Neural progenitor cell (in vitro differentiated cells): ENCODE data around the gene RAET1G. TPM values are rescaled to one million over a fixed set of nuclear protein-coding genes. Genes with fewer than 3 reads are reported as not detected.
A peak's percentile ranks its signal among the peaks of the same experiment; 100 is the strongest.

Experiments used
- DNase-seq: peaks from one replicate; pipeline ENCODE4 v3.0.0-alpha.2; 2016; ENCODE audit warnings: low spot score
- H2AFZ ChIP-seq: fragments of 200-600 bp; sonication (generic); replicated peaks from 2 replicates; pipeline ENCODE4 v1.6.1; 2016; ENCODE audit warnings: antibody characterized with exemption
- H3F3A ChIP-seq: fragments of 200-600 bp; sonication (generic); 2 replicates; pipeline ENCODE4 v1.6.1; 2016; ENCODE audit warnings: antibody characterized with exemption, low read depth
- H3K27ac ChIP-seq: fragments of 200-600 bp; sonication (generic); 2 replicates; pipeline ENCODE4 v1.5.1; 2016; ENCODE audit warnings: mild to moderate bottlenecking
- H3K27me3 ChIP-seq: fragments of 200-600 bp; sonication (generic); 2 replicates; pipeline ENCODE4 v1.6.1; 2016; ENCODE audit warnings: mild to moderate bottlenecking, moderate library complexity
- H3K36me3 ChIP-seq: fragments of 200-600 bp; sonication (generic); 2 replicates; pipeline ENCODE4 v1.5.1; 2016
- H3K4me1 ChIP-seq: fragments of 200-600 bp; sonication (generic); 2 replicates; pipeline ENCODE4 v1.6.1; 2016; ENCODE audit warnings: mixed run types
- H3K4me2 ChIP-seq: fragments of 200-600 bp; sonication (generic); 2 replicates; pipeline ENCODE4 v1.6.1; 2016
- H3K4me3 ChIP-seq: fragments of 200-600 bp; sonication (generic); 2 replicates; pipeline ENCODE4 v1.5.1; 2016
- H3K79me2 ChIP-seq: fragments of 200-600 bp; sonication (generic); 2 replicates; pipeline ENCODE4 v1.6.1; 2016; ENCODE audit warnings: low read depth
- H3K9ac ChIP-seq: fragments of 200-600 bp; sonication (generic); 2 replicates; pipeline ENCODE4 v1.6.1; 2016
- H3K9me3 ChIP-seq: fragments of 200-600 bp; sonication (generic); 2 replicates; pipeline ENCODE4 v1.5.1; 2016; ENCODE audit warnings: low read depth
- H4K20me1 ChIP-seq: fragments of 200-600 bp; sonication (generic); 2 replicates; pipeline ENCODE4 v1.6.1; 2016; ENCODE audit warnings: low read depth
- H3K27ac Mint-ChIP-seq: 3 replicates; pipeline ENCODE4 v1.8.0; 2021; ENCODE audit warnings: mixed read lengths
- H3K27me3 Mint-ChIP-seq: 2 replicates; pipeline ENCODE4 v1.8.0; 2022; ENCODE audit warnings: low read depth, mild to moderate bottlenecking, inconsistent platforms, moderate library complexity, mixed read lengths; ENCODE audit not compliant: insufficient read depth
- H3K36me3 Mint-ChIP-seq: 3 replicates; pipeline ENCODE4 v1.8.0; 2021; ENCODE audit warnings: mixed read lengths
- H3K4me1 Mint-ChIP-seq: 3 replicates; pipeline ENCODE4 v1.8.0; 2021; ENCODE audit warnings: mixed read lengths
- H3K4me3 Mint-ChIP-seq: 3 replicates; pipeline ENCODE4 v1.8.0; 2021; ENCODE audit warnings: mild to moderate bottlenecking, moderate library complexity, mixed read lengths
- H3K9me3 Mint-ChIP-seq: 3 replicates; pipeline ENCODE4 v1.8.0; 2020; ENCODE audit warnings: mixed read lengths
- CTCF ChIP-seq: fragments of 200-600 bp; sonication (generic); IDR thresholded peaks from 2 replicates; pipeline ENCODE4 v1.5.1; 2017; ENCODE audit warnings: antibody characterized with exemption, mild to moderate bottlenecking
- EZH2 ChIP-seq: fragments of 200-600 bp; sonication (generic); IDR thresholded peaks from 2 replicates; pipeline ENCODE4 v1.6.1; 2017; ENCODE audit warnings: antibody characterized with exemption, mild to moderate bottlenecking, moderate library complexity
- EZH2phosphoT487 ChIP-seq: fragments of 200-600 bp; sonication (generic); IDR thresholded peaks from 2 replicates; pipeline ENCODE4 v1.6.1; 2017; ENCODE audit warnings: antibody characterized with exemption
- total RNA-seq: library from RNA; depleted of rRNA; stranded (reverse); fragments of >200 nt; gene quantifications from 2 replicates; pipeline ENCODE4 v1.2.3, GENCODE V29; 2015; ENCODE audit warnings: low replicate concordance

Gene RAET1G
- total RNA-seq, 1 donor from 2014 or later, result not detected

GRCh38 chr6:149942461-149942829 is 19.5 kb upstream of the RAET1G start:
- peaks cover 3% of the 10 kb centered on the region for H3K9me3 Mint-ChIP-seq
- H3K27me3 Mint-ChIP-seq, result peaks cover 72% of the 10 kb centered on the region
- peak overlapping the region; percentile 75 for H2AFZ ChIP-seq
- DNase-seq, result no peak
- peak overlapping the region; percentile 91 for H3K4me3 Mint-ChIP-seq
- no peaks in the 10 kb centered on the region for H3K9me3 ChIP-seq
- no peak overlapping the region for H3K27ac ChIP-seq
- no peaks in the 10 kb centered on the region for H3K36me3 Mint-ChIP-seq
- no peak overlapping the region for H3K27ac Mint-ChIP-seq
- H3K4me3 ChIP-seq, result peak overlapping the region; percentile 57
- H3K36me3 ChIP-seq, result no peaks in the 10 kb centered on the region
- no peaks in the 10 kb centered on the region for H3F3A ChIP-seq
- H3K4me2 ChIP-seq, result peak overlapping the region; percentile 91
- H3K27me3 ChIP-seq, result peaks cover 92% of the 10 kb centered on the region
- H3K4me1 Mint-ChIP-seq, result peaks cover 7% of the 10 kb centered on the region
- no peaks in the 10 kb centered on the region for H3K79me2 ChIP-seq
- H3K9ac ChIP-seq, result no peak overlapping the region
- peaks cover 19% of the 10 kb centered on the region for H4K20me1 ChIP-seq
- H3K4me1 ChIP-seq, result peaks cover 5% of the 10 kb centered on the region
- TF ChIP-seq EZH2 (no peak), EZH2phosphoT487 (no peak), CTCF (no peak)

- H3K9me3 Mint-ChIP-seq, result peaks cover 3% of the 10 kb centered on the region
- Histone ChIP-seq H3K27ac (no peak within 1 kb of the TSS), H3K27me3 (peaks cover 95% of the 10 kb centered on the region), H2AFZ (peak within 1 kb of the TSS; percentile 75), H3F3A (no peaks in the 10 kb centered on the region), H4K20me1 (peaks cover 19% of the 10 kb centered on the region), H3K4me3 (peak within 1 kb of the TSS; percentile 57), H3K79me2 (no peaks in the 10 kb centered on the region), H3K4me2 (peak within 1 kb of the TSS; percentile 91), H3K4me1 (peaks cover 5% of the 10 kb centered on the region), H3K9ac (no peak within 1 kb of the TSS), H3K9me3 (no peaks in the 10 kb centered on the region), H3K36me3 (no peaks in the 10 kb centered on the region)
- H3K27me3 Mint-ChIP-seq, result peaks cover 78% of the 10 kb centered on the region
- DNase-seq, result peak; percentile 83
- H3K4me1 Mint-ChIP-seq, result peaks cover 7% of the 10 kb centered on the region
- peak within 1 kb of the TSS; percentile 91 for H3K4me3 Mint-ChIP-seq
- TF ChIP-seq EZH2phosphoT487 (peak; percentile 27), CTCF (no peak), EZH2 (peak; percentile 89)
- H3K36me3 Mint-ChIP-seq, result no peaks in the 10 kb centered on the region
- no peak within 1 kb of the TSS for H3K27ac Mint-ChIP-seq
These were observed 18.9 kb upstream of the RAET1G start, which contains the start of gene ULBP2 for GRCh38 chr6:149941583-149942460. TSS of gene ULBP2 (plus strand) at chr6:149942014. CDS start at chr6:149942073, 59 bp downstream.

- Mint-ChIP-seq H3K27me3 (peaks cover 82% of the 10 kb centered on the region), H3K9me3 (peaks cover 3% of the 10 kb centered on the region), H3K27ac (no peak overlapping the region), H3K36me3 (no peaks in the 10 kb centered on the region), H3K4me1 (peaks cover 7% of the 10 kb centered on the region), H3K4me3 (peak overlapping the region; percentile 79)
- Histone ChIP-seq H3K27ac (no peak overlapping the region), H3K27me3 (peaks cover 95% of the 10 kb centered on the region), H3K4me1 (peaks cover 5% of the 10 kb centered on the region), H3K36me3 (no peaks in the 10 kb centered on the region), H2AFZ (no peak overlapping the region), H4K20me1 (peaks cover 19% of the 10 kb centered on the region), H3K79me2 (no peaks in the 10 kb centered on the region), H3K9me3 (no peaks in the 10 kb centered on the region), H3K9ac (no peak overlapping the region), H3F3A (no peaks in the 10 kb centered on the region), H3K4me2 (no peak overlapping the region), H3K4me3 (no peak overlapping the region)
- TF ChIP-seq CTCF (no peak), EZH2phosphoT487 (no peak), EZH2 (no peak)
- DNase-seq, result no peak
These were observed 17.7 kb upstream of the RAET1G start for GRCh38 chr6:149940672-149940982.
